ENCODE results near the gene TUT1.
A peak's percentile ranks its signal among the peaks of the same experiment; 100 is the strongest.

Gene TUT1

DNA sequence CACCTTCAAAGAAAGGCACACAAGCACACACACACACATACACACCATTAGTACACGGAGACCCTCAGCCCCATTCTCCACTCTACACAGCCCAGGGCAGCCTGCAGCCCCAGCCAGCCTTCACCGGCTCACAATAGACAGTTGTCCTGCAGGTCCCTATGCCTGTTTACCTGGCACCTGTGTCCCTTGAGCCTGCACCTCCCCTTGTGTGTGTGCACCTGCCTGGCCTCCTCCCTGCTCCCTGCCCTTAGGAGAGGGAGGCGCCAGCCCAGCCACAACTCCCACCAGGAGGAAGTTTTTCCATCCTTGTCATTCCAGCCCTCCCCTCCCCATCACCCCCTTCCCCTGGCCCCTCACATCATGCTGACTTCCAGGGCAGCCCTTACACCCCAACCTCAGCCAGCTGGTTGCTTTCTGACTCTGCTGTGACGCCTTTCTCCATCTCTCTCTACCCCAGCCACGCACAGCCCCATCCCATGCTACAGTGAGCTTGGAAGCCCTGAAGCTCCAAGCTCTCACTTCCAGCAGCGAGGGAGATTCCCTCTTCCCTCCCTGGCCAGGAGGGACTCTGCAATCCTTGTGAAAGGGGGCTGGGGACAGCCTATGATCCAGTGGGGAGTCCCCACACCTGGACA, 49.1 kb downstream of the TUT1 start:
- no peak for DNase-seq (ENCODE audit: low spot score)

DNA sequence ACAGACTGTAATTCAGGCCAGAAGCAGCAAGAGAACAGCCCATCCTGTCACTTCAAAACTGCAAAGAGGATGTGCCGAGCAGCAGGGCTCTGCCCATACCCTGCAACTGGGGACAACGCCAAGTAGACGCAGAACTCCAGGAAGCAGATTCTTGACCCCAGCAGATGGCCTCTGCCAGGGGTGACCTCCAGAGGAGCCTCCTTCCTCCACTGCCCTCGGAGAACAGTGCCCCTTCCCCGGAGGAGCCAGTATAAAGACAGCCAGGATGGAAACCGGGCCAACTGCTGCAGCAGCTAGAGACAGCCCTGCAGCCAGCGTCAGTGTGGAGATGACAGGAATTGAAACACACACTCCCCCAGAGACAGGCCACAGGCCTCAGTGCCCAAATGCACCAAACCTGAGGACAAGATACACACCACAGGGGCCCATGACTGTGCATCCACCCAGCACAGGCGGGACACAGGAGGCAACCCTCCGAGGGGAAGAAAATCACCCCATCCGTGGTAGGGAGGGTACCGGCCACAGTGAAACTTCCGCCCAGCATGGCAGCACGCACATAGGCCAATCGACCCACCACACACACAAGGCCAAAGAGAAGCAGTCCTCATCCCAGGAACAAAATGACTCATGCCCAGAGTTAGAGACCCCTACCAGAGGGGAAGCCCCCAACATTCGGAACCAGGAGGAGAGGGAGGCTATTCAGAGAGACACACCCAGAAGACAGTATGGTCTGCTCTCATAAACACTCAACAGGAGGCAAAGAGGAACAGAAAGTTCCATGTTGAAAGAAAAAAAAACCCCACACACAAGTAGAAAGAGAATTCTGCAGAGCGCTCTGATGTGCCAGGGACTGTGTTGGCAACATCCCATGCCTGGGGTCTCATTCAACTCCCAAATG, 50.3 kb downstream of the TUT1 start:
- DNase-seq (ENCODE audit: low spot score), result no peak

DNA sequence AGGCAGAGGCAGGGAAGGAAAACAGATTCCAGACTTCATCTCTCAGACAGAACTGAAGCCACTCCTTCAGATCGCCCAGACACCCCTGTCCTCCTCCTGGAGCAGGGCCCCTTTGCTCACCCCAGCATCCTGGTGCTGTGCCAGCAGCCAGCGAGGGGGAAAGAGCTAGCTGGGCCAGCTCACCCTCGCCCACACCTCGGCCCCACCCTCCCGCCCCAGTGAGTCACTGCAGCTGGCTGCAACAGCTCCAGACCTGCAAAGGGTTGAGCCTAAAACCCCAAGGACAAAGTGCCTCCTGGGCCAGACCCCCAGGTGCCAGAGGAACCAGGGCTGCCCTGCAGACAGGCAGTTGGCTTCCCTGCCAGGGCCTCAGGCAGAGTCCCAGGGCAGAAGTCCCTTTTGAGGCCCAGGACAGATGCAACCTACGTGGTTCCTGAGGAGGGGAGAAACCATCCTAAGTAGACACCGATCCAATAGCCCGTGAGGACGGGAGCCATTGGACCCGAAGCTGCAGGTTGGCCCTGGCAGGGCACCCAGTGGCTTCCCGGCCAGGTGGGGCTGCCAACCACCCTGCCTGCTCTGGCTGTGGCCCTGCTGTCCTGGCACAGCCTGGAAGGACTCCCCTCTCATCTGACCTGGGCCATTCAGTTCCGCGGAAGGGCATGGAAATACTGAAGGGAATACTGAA, 51.9 kb downstream of the TUT1 start:
- DNase-seq (ENCODE audit: low spot score), result peak; percentile 78

DNA sequence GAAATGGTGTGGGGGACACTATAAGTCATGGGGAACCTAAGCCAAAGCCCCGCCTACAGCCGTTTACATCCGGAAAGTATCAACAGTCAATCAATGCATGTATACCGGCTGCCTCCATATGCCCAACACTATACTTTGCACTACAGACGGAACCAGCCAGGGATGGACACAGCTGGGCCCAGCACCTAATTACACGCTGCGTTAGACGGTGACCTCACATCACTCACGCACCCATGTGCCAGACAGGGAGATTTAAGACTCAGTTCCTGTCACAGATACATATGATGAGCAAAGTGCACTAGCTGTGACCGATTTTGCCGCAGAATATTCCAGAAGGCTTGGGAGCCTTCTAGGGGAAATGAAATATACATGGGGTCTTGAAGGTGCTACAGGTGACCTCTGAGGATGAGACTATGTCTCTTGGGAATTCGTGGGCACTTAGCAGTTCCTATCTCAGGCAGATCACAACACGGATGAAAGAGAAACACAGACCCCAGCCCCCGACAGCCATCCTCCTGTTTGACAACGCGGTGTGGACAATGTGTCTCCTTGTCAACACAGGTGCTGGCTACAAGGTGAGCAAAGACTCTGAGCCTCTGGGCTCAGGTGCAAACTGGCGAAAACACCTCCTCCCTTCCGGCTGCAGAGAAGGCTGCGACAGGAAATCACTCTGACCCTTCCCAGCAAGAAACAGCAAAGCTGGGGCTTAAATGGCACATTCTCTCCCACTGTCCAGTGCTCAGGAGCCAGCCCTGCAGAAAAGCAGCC, 52.7 kb downstream of the TUT1 start:
- DNase-seq (ENCODE audit: low spot score), result no peak

DNA sequence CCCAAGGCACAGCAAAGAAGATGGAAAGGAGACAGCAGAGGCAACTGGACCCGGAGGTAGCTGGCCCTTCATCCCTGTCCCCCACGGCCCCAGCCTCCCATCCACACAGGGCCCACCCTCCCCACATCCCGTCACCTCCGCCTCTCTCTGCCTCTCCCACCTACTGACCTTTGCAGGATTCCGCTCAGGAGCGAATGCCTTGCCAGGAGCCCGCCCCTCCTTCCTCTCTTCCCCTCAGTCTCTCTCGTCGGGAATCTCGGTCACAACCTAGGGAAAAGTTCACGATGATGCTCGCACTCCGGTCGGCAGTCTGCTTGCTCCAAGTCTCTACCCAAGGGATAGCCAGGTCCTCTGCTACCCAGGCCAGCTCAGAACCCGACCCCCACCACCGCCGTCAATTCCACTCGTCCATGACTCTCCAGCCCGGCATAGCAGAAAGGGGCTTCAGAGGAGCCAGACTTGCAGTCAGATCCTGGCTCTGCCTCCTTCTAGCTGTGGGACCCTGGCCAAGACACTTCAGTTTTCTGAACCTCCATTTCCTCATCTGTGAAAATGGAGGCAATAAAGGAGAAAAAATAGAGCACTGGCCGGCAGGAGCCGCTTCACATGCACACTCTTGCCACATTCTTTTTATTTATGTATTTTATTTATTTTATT, 54.9 kb downstream of the TUT1 start:
- no peak for DNase-seq (ENCODE audit: low spot score)

DNA sequence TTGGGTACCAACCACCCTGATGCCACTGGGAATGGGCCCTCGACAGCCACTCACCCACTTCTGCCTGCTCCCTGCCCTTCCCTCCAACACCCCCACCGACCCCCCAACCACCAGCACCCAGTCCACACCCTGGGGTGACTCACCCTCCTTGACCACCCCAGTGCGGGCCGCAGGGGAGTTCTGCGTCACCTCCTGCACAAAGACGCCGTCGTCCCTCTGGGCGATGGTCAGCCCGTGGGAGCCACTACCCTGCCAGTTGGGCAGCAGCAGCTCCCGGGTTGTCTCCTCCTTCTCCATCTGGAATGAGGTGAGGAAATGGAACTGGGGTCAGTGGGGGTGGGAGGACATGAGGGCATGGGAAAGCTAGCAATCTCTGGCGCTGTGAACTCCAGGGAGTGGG, 55.5 kb downstream of the TUT1 start:
- DNase-seq (ENCODE audit: low spot score), result no peak

DNA sequence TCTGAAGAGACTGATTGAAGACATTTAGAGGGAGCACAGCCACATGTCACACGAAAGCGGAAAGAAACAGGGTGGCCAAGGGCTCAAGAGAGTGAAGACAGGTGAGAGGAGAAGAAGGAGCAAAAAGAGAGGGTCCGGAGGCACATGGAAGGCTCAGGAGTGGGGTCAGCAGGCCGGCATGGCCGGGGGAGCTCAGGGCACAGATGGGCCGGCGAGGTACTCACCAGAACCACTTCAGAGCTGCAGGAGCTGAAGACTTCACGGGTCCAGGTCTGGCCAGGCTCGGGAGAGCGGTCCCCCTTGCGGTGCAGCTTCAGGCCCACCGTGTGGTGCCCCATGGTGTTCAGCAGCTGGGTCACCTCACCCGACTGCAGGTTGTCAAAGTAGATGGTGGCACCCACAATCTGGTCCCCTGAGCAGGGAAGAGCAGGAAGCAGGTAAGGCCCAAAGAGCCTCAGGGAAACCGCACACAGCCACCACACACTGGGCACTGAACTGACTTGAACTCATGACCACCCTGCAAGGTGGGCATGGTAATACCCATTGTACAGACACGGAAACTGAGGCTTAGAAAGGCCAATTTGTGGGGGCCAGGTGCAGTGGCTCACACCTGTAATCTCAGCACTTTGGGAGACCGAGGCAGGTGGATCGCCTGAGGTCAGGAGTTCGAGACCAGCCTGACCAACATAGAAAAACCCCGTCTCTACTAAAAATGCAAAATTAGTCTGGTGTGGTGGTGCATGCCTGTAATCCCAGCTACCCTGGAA, 56.4 kb downstream of the TUT1 start:
- no peak for DNase-seq (ENCODE audit: low spot score)

DNA sequence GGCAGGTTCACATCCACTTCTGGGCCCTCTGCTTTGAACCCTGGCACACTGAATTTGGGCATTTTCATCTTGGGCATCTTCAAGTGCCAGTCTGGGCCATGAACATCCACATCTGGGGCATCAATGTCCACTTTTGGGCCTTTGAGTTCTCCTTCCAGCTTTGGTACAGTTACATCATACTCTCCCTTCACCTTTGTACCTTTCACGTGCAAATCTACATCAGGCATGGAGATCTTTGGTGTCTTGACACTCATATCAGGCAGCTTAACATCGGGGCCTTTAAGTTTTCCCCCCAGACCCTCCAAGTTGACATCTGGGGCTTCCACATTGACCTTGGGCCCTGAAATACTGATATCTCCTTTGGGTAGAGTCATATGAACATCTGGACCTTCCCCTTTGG, 59.2 kb downstream of the TUT1 start:
- DNase-seq (ENCODE audit: low spot score), result no peak
